Adrenal gland (tissue), 5 donors: ENCODE measurements around the gene DPM1.

Experiments used
- POLR2A ChIP-seq, 2 donors: fragments of 450-650 bp; IDR thresholded peaks; one replicate each; pipeline ENCODE4 v1.6.1; 2017; ENCODE audit warnings: antibody characterized with exemption in 2 of 2, mild to moderate bottlenecking in 2 of 2, moderate library complexity in 1 of 2
- TF ChIP-seq, protein P1 (sequence below), 6 experiments: fragments of 450-650 bp in 4 of 6; fragments of 200-600 bp in 2 of 6; sonication (generic) in 1 of 6; IDR thresholded peaks; 1 replicate in 5 of 6; 2 replicates in 1 of 6; pipeline versions ENCODE4 v1.5.1 to v1.8.0; 2016 to 2021; ENCODE audit warnings: antibody characterized with exemption in 6 of 6, mild to moderate bottlenecking in 2 of 6, moderate library complexity in 1 of 6
- donor health status: DM: no; HTN: no; CAD: no.

- TF ChIP-seq, protein P1, sequence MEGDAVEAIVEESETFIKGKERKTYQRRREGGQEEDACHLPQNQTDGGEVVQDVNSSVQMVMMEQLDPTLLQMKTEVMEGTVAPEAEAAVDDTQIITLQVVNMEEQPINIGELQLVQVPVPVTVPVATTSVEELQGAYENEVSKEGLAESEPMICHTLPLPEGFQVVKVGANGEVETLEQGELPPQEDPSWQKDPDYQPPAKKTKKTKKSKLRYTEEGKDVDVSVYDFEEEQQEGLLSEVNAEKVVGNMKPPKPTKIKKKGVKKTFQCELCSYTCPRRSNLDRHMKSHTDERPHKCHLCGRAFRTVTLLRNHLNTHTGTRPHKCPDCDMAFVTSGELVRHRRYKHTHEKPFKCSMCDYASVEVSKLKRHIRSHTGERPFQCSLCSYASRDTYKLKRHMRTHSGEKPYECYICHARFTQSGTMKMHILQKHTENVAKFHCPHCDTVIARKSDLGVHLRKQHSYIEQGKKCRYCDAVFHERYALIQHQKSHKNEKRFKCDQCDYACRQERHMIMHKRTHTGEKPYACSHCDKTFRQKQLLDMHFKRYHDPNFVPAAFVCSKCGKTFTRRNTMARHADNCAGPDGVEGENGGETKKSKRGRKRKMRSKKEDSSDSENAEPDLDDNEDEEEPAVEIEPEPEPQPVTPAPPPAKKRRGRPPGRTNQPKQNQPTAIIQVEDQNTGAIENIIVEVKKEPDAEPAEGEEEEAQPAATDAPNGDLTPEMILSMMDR (IDR thresholded peaks at IDR 0.05) = no peak
- no peak for TF ChIP-seq POLR2A (IDR thresholded peaks at IDR 0.05)
These were observed 46.9 kb upstream of the DPM1 start for GRCh38 chr20:51005214-51005613.
